Measurements from ENCODE around the gene NR1H4.

Gene NR1H4

DNA sequence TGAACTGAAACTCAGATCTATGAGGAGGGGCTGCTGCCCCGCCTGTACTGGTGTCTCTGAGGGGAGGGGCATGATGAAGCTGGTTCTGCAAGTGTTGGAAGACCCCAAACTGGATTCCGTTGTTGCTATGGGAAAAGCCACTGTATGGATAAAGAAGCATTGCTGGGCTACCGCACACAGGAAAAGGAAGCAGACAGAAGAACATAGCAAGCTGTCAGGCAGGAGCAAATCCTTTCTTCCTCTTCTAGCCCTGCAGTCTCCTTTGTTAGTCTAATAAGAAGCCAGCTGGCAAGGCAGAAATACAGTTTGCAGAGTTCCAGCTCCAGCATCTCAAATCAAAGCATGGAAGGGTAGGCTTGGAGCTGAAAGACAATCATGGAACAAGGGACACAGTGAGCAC, 26.3 kb upstream of the NR1H4 start:
- Histone ChIP-seq H3K27me3 (replicated peaks) (no peaks in the 10 kb centered on the region), H3K27ac (no peak overlapping the region), H3K36me3 (replicated peaks) (no peaks in the 10 kb centered on the region), H3K4me3 (ENCODE audit: low read depth, low read length) (no peak overlapping the region)
- DNase-seq: no peak
- TF ChIP-seq, protein P1, sequence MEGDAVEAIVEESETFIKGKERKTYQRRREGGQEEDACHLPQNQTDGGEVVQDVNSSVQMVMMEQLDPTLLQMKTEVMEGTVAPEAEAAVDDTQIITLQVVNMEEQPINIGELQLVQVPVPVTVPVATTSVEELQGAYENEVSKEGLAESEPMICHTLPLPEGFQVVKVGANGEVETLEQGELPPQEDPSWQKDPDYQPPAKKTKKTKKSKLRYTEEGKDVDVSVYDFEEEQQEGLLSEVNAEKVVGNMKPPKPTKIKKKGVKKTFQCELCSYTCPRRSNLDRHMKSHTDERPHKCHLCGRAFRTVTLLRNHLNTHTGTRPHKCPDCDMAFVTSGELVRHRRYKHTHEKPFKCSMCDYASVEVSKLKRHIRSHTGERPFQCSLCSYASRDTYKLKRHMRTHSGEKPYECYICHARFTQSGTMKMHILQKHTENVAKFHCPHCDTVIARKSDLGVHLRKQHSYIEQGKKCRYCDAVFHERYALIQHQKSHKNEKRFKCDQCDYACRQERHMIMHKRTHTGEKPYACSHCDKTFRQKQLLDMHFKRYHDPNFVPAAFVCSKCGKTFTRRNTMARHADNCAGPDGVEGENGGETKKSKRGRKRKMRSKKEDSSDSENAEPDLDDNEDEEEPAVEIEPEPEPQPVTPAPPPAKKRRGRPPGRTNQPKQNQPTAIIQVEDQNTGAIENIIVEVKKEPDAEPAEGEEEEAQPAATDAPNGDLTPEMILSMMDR (IDR thresholded peaks at IDR 0.05; ENCODE audit: low read depth, low read length, missing control alignments): no peak
- in situ Hi-C loops (cut with HindIII; ENCODE audit: low pct_ligation_motif_present, low sequenced_read_pairs): no loop called here

DNA sequence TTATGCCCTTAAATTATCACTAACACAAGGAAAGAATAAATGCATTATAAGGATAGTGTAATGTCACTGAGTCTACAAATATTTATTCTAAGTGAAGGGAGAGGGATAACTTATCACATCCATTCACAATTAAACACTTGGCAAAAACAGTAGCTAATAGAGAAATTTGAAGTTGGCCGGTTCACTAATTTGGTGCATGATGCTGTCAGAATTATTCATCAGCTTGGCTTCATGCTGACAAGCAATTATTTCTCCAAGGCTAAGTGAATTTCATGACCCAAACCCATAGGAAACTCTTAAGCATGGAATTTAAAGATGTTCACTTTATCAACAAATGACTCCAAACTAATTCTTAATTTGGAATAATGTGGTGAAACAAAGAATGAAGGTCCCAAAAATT, 25.0 kb upstream of the NR1H4 start:
- H3K27ac ChIP-seq: no peak overlapping the region
- in situ Hi-C loops (cut with HindIII; ENCODE audit: low pct_ligation_motif_present, low sequenced_read_pairs): no loop called here
- H3K27me3 ChIP-seq (replicated peaks): no peaks in the 10 kb centered on the region
- H3K36me3 ChIP-seq (replicated peaks): no peaks in the 10 kb centered on the region
- TF ChIP-seq, protein P1 (IDR thresholded peaks at IDR 0.05; ENCODE audit: low read depth, low read length, missing control alignments): no peak
- DNase-seq: no peak
- no peak overlapping the region for H3K4me3 ChIP-seq (ENCODE audit: low read depth, low read length)

DNA sequence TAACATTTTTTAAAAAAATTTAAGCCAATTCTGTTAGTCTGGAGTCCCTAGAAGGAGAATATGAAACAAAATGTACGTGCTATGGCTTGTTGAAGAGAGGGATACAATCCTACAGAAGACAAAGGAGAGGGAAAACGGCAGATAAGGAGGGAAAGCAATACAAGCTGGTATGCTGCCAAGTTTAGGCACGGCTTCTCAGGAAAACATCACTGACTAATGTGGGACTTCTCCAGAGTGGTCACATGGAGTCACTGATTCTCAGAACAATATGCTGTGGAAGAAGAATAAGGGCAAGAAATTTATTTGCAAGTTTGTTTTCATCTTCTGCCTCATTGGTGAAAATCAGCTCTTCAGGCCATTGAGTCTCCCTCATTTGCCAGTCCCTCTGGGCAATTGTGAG, 22.9 kb upstream of the NR1H4 start:
- no peak for DNase-seq
- Histone ChIP-seq H3K27me3 (replicated peaks) (no peaks in the 10 kb centered on the region), H3K36me3 (replicated peaks) (no peaks in the 10 kb centered on the region), H3K4me3 (ENCODE audit: low read depth, low read length) (no peak overlapping the region), H3K27ac (no peak overlapping the region)
- TF ChIP-seq, protein P1 (IDR thresholded peaks at IDR 0.05; ENCODE audit: low read depth, low read length, missing control alignments): no peak
- in situ Hi-C loops (cut with HindIII; ENCODE audit: low pct_ligation_motif_present, low sequenced_read_pairs): no loop called here

DNA sequence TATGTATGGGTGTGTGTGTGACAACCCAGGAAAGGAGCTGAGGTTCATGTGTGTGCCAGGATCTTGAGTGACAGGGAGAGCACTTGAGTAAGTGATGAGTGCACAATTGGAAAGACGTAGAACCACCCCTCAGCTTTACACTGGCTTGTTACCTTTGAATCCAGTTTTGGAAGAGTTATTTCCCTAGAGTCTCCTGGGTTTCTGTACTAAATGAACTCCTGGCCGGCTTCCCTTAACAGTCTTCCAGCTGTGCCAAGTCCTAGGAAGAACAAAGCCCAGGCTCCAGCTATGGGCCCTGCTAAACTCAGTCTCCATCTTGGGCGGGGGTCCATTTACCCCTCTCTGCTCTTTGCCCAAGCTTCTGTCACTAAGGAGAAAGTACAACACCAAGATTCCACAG, 19.7 kb upstream of the NR1H4 start:
- H3K27ac ChIP-seq: no peak overlapping the region
- no peaks in the 10 kb centered on the region for H3K27me3 ChIP-seq (replicated peaks)
- H3K36me3 ChIP-seq (replicated peaks): no peaks in the 10 kb centered on the region
- DNase-seq: no peak
- TF ChIP-seq, protein P1 (IDR thresholded peaks at IDR 0.05; ENCODE audit: low read depth, low read length, missing control alignments): no peak
- in situ Hi-C loops (cut with HindIII; ENCODE audit: low pct_ligation_motif_present, low sequenced_read_pairs): no loop called here
- H3K4me3 ChIP-seq (ENCODE audit: low read depth, low read length): no peak overlapping the region

DNA sequence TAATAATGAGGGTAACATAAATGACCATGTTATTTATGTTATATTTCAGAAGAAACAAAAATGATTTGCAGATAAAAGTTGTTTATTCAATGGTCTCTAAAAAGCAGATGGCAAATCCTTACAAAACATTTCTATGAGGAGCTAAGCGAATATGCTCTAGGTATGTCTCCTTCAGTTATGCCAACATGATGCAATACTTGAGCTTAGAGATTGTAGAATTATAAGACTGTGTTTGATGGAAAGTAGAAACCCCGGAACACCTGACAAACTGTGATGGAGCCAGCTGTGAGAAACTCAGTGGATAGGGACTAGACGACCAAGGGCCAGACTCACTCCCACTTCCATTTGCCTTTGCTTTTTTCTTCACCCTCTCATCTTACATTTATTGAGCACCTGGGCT, 17.8 kb upstream of the NR1H4 start:
- DNase-seq: no peak
- Histone ChIP-seq H3K27ac (no peak overlapping the region), H3K36me3 (replicated peaks) (no peaks in the 10 kb centered on the region), H3K27me3 (replicated peaks) (no peaks in the 10 kb centered on the region), H3K4me3 (ENCODE audit: low read depth, low read length) (no peak overlapping the region)
- in situ Hi-C loops (cut with HindIII; ENCODE audit: low pct_ligation_motif_present, low sequenced_read_pairs): no loop called here
- TF ChIP-seq, protein P1 (IDR thresholded peaks at IDR 0.05; ENCODE audit: low read depth, low read length, missing control alignments): no peak

DNA sequence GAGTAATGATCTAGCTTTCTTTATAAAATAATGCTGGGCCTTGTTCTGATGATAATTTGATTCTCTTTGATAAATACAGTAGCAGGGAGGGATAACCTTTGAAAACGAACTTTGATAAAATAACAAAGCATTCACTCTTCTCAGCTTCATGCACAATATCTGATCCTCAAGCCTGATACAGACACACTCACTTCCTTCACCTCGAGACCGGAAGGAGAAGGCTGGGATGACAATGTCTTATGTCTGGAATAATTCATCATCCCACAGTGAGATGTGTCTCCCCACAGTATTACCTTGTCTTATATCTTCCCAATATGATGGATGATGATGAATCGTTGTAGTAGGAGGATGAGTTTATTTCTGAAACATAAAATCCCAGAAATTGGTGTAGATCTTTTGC, 15.5 kb upstream of the NR1H4 start:
- H3K27ac ChIP-seq: no peak overlapping the region
- TF ChIP-seq, protein P1 (IDR thresholded peaks at IDR 0.05; ENCODE audit: low read depth, low read length, missing control alignments): no peak
- no peak for DNase-seq
- no peaks in the 10 kb centered on the region for H3K36me3 ChIP-seq (replicated peaks)
- H3K4me3 ChIP-seq (ENCODE audit: low read depth, low read length): no peak overlapping the region
- H3K27me3 ChIP-seq (replicated peaks): no peaks in the 10 kb centered on the region
- in situ Hi-C loops (cut with HindIII; ENCODE audit: low pct_ligation_motif_present, low sequenced_read_pairs): no loop called here
